Measurements from ENCODE around the gene TTBK1.
"Not testable (repeated sequence)": the region's sequence is repeated elsewhere in the genome, so short reads cannot be mapped to it uniquely, and the experiment has no call there.

Gene TTBK1

DNA sequence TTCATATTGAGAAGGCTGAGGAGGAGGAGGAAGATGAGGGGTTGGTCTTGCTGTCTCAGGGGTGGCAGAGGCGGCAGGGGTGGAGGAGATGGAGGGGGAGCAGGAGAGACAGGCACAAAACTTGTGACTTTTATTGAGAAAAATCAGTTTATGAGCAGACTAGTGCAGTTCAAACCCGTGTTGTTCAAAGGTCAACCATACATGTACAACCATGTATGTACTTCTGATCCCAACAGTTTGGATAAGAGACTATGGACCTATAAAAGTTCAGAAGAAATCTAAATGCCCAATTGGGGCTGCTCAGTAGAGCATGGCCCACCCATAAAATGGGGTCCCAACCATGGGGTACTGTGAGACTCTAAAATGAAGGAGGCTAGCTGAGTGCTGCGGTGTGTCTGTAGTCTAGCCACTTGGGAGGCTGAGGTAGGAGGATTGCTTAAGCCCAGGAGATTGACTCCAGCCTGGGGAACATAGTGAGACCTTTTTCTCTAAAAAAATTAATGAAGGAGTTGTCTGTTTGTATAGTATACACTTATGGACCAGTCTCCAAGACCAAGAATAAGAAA is 47.1 kb downstream of the TTBK1 start:
- DNase-seq: no peak

DNA sequence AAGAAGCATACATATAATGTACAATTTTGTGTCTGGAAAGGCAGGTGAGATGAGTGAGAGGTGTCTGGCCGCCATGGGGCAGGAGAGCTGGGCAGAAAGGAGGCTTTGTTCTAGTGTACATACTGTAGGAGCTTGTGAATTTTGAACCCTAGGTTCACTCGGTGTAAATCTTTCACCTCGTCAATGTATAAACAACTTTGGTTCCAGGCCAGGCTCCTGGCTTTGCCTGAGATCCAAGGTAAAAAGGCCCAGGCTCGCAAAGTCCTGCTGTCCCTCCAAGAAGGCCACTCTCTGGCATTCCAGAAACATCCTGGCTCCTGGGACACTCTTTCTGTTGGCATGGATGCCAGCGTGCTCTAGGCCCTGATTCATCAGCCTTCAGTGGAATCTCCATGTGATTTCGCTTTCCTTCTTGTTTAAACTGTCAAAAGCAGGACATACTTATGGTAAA is 47.6 kb downstream of the TTBK1 start:
- no peak for DNase-seq

DNA sequence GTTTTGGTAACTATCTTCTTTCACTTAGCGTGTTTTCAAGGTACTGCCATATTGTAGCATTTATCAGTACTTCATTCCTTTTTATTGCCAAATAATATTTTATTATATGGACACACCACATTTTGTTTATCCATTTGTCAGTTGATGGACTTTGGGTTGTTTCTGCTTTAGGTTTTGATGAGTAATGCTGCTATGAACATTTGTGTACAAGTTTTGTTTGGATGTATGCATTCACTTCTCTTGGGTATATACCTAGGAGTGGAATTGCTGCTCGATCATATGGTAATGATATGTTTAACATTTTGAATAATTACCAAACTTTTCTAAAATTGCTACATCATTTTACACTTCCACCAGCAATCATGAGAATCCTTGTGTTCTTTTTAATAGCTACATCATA is 48.4 kb downstream of the TTBK1 start:
- DNase-seq: no peak

DNA sequence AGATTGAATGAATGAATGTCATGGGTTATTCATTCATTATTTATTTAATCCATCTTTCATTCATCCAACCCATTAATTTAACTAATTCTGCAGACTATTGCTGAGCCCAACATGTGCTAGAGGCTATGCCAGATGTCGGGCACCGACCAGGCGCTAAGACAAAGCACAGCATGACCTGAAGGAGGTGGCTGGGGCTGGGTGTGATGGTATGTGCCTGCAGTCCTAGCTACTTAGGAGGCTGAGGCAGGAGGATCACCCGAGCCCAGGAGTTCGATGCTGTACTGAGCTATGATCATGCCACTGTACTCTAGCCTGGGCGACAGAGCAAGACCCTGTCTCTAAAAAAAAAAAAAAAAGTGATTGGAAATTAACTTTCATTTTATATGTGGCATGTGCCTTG is 49.1 kb downstream of the TTBK1 start:
- DNase-seq: no peak

DNA sequence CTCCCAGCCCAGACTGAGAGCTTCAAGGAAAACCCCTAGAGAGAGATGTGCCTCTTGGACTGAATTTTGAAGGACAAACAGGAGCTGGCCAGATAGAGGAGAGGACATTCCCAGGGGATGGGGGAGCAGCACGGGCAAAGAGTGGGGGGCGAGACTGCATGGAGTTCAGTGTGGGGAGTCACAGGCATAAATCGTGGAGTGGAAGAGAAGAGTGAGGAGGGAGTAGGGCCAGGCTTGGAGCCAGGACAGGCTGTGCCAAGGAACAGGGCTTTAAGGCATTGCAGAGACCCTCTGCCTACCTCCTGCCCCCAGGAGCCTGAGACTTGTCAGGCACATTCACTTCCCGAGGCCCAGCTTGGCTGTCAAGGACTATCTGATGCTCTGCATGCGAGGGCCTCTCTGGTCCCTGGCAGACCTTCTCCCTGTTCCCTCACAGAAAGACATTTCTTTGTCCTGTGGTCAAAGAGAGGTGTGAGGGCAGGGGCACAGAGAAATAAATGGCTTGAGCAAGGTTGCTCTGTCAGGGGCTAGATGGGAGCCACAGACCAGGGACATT is 49.6 kb downstream of the TTBK1 start:
- DNase-seq: no peak

DNA sequence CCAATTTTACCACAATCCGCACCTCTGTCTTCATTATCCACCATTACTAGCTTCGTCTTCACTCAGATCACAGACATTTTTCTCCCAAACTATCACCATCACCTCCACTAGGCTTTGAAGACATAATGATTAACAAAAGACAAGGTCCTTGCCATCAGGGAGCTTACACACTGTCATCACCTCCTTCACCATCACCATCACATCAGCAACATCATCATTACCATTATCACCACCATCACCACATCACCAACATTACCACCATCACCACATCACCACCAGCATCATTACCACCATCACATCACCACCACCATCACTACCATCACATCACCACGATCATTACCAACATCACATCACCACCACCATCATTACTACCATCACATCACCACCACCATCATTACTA is 50.4 kb downstream of the TTBK1 start:
- no peak for DNase-seq

DNA sequence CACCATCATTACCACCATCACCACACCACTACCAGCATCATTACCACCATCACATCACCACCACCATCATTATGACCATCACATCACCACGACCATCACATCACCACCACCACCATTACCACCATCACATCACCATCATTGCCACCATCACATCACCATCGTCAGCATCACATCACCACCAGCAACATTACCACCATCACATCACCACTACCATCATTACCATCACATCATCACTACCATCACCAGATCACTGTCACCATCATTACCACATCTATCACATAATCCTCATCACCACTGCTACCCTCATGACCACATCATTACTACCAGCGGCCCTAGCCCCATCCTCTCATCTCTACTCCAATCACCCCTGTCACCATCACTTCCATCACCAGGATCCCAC is 51.3 kb downstream of the TTBK1 start:
- DNase-seq: no peak

DNA sequence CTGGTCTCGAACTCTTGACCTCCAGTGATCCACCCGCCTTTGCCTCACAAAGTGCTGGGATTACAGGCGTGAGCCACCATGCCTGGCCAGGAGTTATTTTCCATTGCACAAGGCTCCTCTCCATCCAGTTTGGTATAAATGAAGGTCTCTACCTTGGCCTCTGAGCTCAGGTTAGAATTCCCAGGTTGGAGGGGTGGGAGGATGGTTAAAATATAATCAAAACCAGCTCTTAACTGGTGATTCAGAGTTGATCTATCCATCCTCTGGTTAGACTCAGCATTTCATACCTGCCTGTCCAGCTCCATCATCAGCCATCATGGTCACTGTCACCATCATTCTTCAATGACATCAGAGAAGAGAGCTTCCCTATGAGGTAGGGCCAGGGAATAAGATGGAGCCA is 52.2 kb downstream of the TTBK1 start:
- no peak for DNase-seq

DNA sequence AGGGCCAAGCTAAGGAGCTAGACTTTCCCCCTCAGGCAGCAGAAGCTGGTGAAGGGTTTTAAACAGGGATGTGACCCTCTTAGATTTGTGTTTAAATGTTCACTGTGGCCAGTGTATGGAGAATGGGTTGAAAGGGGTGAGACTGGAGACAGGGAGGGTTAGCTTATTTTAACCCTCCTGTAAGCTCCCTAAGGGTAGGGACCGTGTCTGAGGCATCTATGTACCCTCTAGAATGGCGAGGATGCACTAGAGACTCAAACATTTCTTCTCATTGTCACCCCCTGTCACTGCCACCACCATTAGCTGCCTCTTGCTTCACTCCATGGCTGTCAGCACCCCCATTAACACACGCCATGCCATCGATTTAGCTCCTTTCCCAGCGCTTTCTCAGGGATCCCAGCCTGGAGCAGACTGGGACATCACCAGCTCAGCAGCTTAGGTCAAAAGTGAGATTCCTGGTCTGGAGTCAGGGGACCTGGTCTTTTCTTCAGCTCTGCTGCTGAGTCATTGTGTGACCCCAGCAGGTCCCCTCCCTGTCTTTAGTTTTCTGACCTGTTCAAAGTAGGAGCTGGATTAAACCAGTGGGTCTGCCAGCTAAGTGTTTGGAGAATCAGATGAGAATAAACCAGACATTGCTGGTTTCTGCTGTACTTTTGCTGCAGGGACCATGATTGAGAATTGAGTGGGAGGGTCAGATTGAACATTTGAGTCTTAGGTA is 53.7 kb downstream of the TTBK1 start:
- DNase-seq: no peak

DNA sequence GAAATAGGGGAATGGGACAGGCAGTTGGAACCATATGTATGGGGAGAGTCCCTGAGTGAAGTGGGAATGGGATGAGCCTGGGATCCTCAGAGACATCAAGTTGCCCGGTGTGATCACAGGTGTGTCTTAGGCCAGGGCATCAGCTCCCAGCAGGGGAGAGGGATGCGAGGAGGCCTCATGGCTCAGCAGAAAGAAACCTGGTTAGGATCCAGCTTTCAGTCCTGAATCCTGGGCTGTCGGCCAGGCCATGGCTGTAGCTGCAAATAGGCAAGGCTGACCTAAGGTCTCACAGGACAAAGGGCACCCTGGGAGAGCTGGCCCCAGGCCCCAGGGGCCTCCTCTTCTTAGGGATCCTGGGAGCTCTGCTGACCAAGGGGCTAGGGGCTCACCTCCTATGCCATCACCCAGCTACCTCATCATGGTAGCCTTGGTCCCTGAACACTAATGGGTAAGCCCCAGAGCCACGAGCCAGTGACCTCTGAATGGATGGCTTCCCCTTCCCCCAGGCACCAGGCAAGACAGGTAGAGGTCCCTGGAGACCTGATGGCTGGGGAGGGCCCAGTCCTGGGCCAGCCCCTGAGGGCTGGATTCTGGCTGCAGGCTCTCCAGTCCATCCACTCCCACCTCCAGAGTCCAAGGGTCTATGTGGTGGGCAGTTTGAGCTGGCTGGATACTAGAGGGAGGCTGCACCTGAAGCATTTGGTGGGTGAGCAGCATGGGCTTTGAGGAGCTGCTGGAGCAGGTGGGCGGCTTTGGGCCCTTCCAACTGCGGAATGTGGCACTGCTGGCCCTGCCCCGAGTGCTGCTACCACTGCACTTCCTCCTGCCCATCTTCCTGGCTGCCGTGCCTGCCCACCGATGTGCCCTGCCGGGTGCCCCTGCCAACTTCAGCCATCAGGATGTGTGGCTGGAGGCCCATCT is 54.6 kb downstream of the TTBK1 start, which contains the start of gene SLC22A7:
Gene SLC22A7, plus strand, starts transcription at position 617 of the 921 bp plus-strand sequence. Its CDS starts 99 bp downstream, at position 716.
- no peak for DNase-seq

DNA sequence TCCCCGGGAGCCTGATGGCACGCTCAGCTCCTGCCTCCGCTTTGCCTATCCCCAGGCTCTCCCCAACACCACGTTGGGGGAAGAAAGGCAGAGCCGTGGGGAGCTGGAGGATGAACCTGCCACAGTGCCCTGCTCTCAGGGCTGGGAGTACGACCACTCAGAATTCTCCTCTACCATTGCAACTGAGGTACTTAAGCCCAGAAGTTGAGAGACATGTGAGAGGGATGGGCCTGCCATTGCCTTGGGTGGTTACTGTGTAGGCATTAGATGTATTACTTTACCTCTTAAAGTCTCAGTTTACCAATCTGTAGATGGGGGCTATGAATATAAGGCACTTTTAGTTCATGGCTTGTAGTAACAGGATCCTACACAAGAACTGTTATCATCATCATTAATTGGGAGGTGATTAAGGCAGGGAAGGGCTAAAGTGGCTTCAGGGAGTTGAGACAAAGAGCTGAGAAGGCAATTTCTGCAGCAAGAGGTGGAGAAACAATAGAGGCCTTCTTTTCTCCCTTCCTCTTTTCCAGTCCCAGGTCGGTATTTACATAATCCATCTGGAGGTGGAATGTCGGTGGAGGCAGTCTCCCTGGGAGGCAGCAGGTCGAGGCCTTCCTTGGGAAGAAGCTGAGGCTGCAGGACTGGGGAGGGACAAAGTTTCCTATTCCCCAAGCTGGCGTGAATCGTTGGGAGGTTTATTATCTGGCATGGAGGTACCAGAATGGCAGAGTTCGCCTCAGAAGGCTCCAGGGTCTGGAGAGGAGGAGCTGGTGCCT is 55.5 kb downstream of the TTBK1 start:
- DNase-seq: no peak

DNA sequence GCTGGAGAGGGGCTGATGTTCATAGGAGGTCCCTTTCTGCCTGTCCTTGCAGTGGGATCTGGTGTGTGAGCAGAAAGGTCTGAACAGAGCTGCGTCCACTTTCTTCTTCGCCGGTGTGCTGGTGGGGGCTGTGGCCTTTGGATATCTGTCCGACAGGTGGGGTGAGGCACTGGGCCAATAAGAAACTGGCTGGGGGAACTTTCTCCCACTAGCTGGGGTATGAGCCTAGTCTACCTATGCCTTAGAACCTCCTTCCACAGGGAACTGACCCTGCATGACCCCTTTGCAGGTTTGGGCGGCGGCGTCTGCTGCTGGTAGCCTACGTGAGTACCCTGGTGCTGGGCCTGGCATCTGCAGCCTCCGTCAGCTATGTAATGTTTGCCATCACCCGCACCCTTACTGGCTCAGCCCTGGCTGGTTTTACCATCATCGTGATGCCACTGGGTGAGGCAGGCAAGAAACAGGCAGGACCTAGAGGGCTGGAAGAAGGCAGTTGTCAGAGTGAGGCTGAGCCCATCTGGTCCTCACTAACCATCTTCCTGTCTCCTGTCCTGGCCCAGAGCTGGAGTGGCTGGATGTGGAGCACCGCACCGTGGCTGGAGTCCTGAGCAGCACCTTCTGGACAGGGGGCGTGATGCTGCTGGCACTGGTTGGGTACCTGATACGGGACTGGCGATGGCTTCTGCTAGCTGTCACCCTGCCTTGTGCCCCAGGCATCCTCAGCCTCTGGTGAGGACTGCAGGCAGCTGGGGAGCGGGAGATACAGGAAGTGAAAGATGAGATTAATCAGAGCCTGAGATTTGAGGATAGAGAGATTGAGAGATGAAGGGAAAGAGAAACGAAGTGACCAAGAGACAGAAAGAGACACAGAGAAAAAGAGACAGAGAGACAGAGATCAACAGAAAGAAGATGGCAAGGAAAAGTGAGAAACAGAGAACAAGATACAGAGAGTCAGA is 56.3 kb downstream of the TTBK1 start:
- DNase-seq: no peak

DNA sequence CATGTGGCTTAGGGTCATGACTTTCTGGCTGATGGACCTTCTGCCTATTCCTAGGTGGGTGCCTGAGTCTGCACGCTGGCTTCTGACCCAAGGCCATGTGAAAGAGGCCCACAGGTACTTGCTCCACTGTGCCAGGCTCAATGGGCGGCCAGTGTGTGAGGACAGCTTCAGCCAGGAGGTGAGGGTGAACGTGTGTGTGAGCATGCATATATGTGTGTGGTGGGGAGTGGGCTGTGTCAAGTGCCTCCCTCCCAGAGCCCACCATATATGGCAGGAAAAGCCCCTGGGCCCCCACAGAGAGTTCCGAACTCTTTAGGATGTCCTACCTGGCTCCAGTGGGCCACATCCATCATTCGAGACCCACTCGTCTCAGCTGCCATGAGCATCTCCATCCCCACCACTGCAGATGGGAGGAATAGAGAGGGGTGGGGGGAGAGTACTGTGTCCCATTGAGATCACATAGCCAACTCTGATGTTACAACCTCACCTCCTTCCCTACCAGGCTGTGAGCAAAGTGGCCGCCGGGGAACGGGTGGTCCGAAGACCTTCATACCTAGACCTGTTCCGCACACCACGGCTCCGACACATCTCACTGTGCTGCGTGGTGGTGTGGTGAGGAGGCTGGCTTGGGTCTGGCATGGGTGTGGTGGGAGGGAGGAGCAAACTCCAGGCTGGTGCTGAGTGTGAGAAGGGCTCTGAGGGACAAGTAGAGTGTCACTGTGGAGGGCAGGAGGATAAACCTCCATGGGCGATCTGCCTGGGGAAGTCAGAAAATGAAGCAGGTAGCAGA is 58.0 kb downstream of the TTBK1 start:
- DNase-seq: no peak

DNA sequence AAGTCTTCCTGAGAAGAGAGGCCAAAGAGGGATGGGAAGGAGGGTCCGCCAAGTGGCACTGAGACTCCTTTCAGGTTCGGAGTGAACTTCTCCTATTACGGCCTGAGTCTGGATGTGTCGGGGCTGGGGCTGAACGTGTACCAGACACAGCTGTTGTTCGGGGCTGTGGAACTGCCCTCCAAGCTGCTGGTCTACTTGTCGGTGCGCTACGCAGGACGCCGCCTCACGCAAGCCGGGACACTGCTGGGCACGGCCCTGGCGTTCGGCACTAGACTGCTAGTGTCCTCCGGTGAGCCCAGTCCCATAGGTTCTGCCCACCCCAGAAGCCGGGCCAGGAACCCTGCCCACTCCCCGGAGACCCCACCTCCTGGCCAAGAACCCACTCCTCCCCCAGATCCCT is 58.8 kb downstream of the TTBK1 start:
- DNase-seq: no peak

DNA sequence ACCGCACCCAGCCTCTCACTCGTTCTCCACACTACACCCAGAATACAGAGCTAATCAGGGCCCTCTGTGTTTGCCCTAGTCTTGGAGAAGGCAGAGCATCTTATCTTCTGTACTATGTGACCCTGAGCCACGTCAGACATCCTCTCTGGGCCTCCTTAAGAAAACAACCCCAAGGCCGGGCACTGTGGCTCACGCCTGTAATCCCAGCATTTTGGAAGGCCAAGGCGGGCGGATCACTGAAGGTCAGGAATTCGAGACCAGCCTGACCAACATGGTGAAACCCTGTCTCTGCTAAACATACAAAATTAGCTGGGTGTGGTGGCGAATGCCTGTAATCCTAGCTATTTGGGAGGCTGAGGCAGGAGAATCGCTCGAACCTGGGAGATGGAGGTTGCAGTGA is 59.7 kb downstream of the TTBK1 start:
- not testable (repeated sequence) for DNase-seq

DNA sequence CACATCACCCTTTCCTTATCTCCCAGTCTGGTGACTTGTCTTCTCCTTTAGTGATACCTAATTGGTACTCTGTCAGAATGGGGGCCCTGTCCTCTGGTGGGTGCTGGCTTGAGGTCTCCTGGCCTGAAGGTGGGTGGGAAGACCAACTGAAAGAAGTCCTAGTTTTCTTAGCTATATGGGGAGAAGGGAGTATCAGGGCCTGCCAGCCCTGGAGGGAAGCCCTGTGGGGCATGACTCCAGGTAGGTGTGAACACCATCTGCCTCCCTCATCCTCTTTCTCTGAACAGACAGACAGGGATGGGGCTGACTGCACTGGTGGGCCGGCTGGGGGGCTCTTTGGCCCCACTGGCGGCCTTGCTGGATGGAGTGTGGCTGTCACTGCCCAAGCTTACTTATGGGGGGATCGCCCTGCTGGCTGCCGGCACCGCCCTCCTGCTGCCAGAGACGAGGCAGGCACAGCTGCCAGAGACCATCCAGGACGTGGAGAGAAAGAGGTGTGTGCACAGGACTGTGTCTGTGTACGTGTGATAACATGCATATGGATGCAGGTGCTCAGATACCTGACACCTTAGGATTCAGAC is 60.6 kb downstream of the TTBK1 start:
- no peak for DNase-seq

DNA sequence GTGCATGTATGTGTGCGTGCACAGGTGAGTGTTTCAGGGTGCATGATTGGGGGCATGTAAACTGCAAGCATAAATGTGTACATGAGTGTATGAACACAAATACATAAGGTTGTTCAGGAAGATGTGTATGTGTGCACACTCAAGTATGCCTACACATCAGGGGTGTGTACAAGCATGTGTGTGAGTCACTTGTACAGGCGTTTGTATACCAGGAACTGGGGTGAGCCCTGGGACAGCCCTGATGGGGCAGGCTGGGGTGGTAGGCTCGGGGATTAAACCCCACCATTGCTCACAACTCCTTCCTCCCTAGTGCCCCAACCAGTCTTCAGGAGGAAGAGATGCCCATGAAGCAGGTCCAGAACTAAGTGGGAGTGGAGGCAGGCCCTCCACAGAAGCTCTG is 61.1 kb downstream of the TTBK1 start:
- DNase-seq: no peak

DNA sequence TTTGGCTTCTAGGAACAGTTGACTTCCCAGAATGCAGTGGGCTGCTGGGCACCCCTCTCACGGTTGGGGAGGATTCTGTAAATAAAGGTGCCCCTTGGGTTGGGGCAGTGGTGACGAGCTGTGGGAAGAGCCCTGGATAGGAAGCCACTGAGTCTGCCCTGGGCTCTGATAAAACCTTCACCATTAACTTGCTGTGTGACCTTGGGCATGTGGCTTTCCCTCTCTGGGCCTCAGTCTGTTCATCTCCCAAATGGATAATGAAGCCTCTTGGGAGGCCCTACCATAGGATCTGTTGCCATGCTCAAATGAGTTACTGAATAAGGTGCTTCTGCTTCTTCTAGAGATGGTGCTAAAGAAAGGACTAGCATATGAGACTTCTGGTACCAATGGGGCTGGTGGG is 61.6 kb downstream of the TTBK1 start:
- no peak for DNase-seq

DNA sequence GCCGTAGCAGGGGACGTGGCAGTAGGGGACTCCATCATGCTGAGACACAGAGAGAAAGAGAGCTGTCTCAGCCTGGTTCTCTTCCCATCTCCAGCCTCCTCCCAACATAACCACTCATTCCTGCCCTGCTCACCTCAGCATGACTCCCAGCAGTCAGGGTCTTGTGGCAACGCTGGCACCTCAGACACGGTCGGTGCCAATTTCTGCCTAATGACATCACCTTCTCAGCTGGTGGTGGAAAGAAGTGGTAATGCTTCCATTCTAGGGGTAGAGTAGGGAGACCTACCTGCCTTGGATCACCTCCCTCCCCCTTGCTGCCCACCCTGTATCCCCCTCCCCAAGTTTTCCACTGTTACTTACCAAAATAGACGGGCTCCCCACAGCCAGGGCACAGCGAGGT is 62.8 kb downstream of the TTBK1 start:
- no peak for DNase-seq

DNA sequence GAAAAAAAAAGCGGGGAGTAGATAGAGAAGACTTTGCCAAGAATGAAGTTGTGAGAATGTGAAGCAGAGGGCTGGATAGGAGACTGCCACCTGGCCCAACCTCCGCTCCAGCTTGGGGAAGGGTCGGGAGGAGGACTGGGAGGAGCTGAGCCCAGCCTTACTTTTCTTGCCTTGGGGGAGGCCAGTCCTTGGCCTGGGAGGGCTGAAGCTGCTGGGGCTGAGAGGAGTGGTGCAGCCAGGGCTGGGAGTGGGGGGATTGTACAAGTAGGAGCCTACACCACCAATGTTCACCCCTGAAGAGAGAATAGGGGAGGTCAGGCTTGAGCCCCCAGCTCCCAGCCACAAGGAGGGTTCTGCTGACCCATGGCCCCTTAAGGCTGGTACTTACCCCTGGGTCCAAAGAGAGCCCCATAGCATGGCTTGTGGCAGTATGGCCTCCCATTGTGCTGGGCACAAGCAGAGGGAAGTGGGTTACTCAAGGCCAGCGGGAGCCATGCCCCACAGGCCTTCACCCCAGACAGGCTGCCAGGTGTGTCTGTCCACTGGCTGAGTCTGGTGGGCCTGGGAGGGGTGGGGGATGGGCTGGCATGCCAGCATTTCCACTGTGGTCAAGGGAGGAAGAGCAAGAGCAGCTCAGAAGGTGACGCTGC is 64.3 kb downstream of the TTBK1 start:
- no peak for DNase-seq

All from CD4-positive, alpha-beta T cell treated with Interleukin-10 for 1 hour (primary cell).